Measurements from ENCODE around the gene CNN2.

DNA sequence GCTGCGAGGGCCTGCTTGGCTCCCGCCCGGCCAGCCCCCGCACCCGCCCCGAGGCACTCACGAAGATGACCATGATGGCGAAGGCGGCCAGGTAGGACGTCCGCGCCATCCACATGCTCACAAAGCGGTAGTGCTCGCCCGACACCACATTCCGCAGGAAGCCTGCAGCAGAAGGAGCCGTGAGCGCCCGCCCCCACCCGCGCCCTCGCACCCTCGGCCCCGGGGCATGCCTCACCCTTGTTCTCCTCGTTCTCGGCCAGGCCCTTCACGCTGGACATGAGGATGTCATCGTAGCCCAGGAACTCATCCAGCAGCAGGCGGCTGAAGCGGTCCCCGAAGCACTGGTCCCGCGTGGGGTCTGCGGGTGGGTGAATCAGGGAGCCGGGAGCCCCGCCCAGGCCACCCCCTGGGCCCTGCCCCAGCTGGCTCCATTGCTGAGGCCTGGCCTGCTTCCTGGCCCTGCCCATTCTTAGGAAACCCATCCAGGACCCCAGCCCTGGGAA, 14.5 kb upstream of the CNN2 start:
- TF ChIP-seq, protein P1, sequence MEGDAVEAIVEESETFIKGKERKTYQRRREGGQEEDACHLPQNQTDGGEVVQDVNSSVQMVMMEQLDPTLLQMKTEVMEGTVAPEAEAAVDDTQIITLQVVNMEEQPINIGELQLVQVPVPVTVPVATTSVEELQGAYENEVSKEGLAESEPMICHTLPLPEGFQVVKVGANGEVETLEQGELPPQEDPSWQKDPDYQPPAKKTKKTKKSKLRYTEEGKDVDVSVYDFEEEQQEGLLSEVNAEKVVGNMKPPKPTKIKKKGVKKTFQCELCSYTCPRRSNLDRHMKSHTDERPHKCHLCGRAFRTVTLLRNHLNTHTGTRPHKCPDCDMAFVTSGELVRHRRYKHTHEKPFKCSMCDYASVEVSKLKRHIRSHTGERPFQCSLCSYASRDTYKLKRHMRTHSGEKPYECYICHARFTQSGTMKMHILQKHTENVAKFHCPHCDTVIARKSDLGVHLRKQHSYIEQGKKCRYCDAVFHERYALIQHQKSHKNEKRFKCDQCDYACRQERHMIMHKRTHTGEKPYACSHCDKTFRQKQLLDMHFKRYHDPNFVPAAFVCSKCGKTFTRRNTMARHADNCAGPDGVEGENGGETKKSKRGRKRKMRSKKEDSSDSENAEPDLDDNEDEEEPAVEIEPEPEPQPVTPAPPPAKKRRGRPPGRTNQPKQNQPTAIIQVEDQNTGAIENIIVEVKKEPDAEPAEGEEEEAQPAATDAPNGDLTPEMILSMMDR (IDR thresholded peaks at IDR 0.05) = no peak
- TF ChIP-seq POLR2A (IDR thresholded peaks at IDR 0.05) = no peak

Measured in lower leg skin (tissue), 3 donors.